HEK293T (cell line): Measurements from ENCODE around the gene ANO6.

ENCODE experiments used
- CTCF ChIA-PET: fragments of 350-600 bp; formaldehyde crosslinking; extraction: SDS; loops from one replicate; lab custom pipeline; 2021; ENCODE audit warnings: antibody characterized with exemption, inconsistent platforms; lab: Yijun Ruan, JAX
- POLR2A ChIA-PET: fragments of 350-600 bp; formaldehyde crosslinking; extraction: SDS; loops from one replicate; lab custom pipeline; 2020; ENCODE audit warnings: antibody characterized with exemption, inconsistent platforms; lab: Yijun Ruan, JAX
- DNase-seq: peaks from one replicate; pipeline ENCODE4 v3.0.0; 2012; ENCODE audit warnings: mixed read lengths; ENCODE audit errors: extremely low spot score
- ARNT ChIP-seq: fragments of 450-650 bp; IDR thresholded peaks from 2 replicates; pipeline ENCODE4 v1.6.1; 2017; ENCODE audit warnings: mild to moderate bottlenecking
- BHLHE40 ChIP-seq: fragments of 450-650 bp; IDR thresholded peaks from 2 replicates; pipeline ENCODE4 v1.6.1; 2016; ENCODE audit warnings: mild to moderate bottlenecking, moderate library complexity, borderline replicate concordance
- CTBP1 ChIP-seq: fragments of 450-650 bp; IDR thresholded peaks from 2 replicates; pipeline ENCODE4 v1.6.1; 2016; ENCODE audit warnings: borderline replicate concordance
- ELF4 ChIP-seq: fragments of 450-650 bp; IDR thresholded peaks from 2 replicates; pipeline ENCODE4 v1.6.1; 2017; ENCODE audit warnings: antibody characterized with exemption
- FOXA1 ChIP-seq: fragments of 450-650 bp; IDR thresholded peaks from 2 replicates; pipeline ENCODE4 v1.6.1; 2016; ENCODE audit warnings: mild to moderate bottlenecking
- FOXK2 ChIP-seq: fragments of 450-650 bp; IDR thresholded peaks from 2 replicates; pipeline ENCODE4 v1.6.1; 2016; ENCODE audit warnings: mild to moderate bottlenecking
- FOXM1 ChIP-seq: fragments of 450-650 bp; IDR thresholded peaks from 2 replicates; pipeline ENCODE4 v1.6.1; 2017; ENCODE audit warnings: mild to moderate bottlenecking, borderline replicate concordance
- HDGF ChIP-seq: fragments of 450-650 bp; IDR thresholded peaks from 2 replicates; pipeline ENCODE4 v1.6.1; 2017; ENCODE audit warnings: antibody characterized with exemption, borderline replicate concordance
- L3MBTL2 ChIP-seq: fragments of 450-650 bp; conservative IDR thresholded peaks from 2 replicates; pipeline ENCODE4 v1.6.1; 2016; ENCODE audit warnings: mild to moderate bottlenecking
- LEF1 ChIP-seq: fragments of 450-650 bp; IDR thresholded peaks from 2 replicates; pipeline ENCODE4 v1.6.1; 2017; ENCODE audit warnings: mild to moderate bottlenecking, borderline replicate concordance
- NFRKB ChIP-seq: fragments of 450-650 bp; IDR thresholded peaks from 2 replicates; pipeline ENCODE4 v1.6.1; 2016; ENCODE audit warnings: mild to moderate bottlenecking, moderate library complexity
- SP1 ChIP-seq: fragments of 450-650 bp; IDR thresholded peaks from 2 replicates; pipeline ENCODE4 v1.6.1; 2017
- SUZ12 ChIP-seq: fragments of 450-650 bp; IDR thresholded peaks from 2 replicates; pipeline ENCODE4 v1.6.1; 2016; ENCODE audit warnings: mild to moderate bottlenecking
- TARDBP ChIP-seq: fragments of 450-650 bp; IDR thresholded peaks from 2 replicates; pipeline ENCODE4 v1.6.1; 2016
- ZNF384 ChIP-seq: fragments of 450-650 bp; IDR thresholded peaks from 2 replicates; pipeline ENCODE4 v1.6.1; 2016
- TF ChIP-seq, protein P1 (sequence below): fragments of 450-650 bp; IDR thresholded peaks from 2 replicates; pipeline ENCODE4 v1.6.1; 2016

Gene ANO6

DNA sequence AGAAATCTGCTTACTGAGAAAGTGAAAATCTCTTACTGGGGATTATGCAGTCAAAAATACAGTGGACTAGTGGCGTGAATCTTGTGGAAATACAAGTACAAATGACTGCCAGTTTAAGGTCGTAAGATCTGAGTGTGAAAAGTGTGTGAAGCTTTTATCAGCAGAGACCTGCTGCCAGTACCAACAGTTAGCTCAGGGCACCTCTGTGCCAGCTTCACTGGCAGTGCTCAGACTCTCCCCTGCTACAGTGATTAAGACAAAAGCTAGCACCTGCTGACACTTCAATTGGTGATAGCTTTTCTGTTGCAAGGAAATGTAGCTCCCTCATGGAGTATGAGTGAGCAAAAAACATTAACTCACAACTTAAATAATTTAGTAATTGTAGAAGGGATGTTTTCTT lies 185.1 kb downstream of the ANO6 start:
- no peak for DNase-seq
- CTCF ChIA-PET, result no interaction called here
- POLR2A ChIA-PET, result interaction anchor here (0.6 kb wide), 1 partner anchor 38 kb away, joined by 3 read pairs; no protein-coding TSS in a partner anchor
- TF ChIP-seq LEF1, result no peak
- TF ChIP-seq FOXM1, result no peak
- TF ChIP-seq ELF4, result no peak
- TF ChIP-seq FOXK2, result no peak
- TF ChIP-seq SUZ12, result no peak
- no peak for TF ChIP-seq ARNT

DNA sequence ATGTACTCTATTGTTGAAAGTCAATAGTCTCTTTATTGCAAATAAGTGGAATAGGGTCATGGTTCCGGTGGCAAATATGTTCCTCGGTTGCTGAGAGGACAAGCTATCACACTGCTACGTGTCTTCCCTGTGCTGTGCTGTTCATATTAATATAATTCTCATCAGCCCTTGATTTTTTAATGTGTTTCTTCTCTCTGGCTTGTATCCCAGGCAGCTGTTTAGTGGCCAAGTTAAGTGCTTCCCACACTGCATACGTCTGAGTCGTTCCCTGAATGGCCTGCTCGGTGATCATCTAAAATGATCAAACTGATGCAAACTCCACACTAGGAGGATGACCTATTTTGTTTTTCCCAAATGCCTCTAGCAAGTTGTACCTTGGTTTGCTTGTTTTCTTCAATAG lies 186.4 kb downstream of the ANO6 start:
- DNase-seq, result no peak
- CTCF ChIA-PET, result no interaction called here
- POLR2A ChIA-PET, result no interaction called here
- TF ChIP-seq HDGF (no peak), FOXK2 (no peak), CTBP1 (no peak), ARNT (no peak), L3MBTL2 (no peak), ZNF384 (no peak), SUZ12 (no peak), NFRKB (no peak), ELF4 (no peak), TARDBP (no peak), FOXM1 (no peak), FOXA1 (no peak), LEF1 (no peak), BHLHE40 (no peak)
- TF ChIP-seq, protein P1, sequence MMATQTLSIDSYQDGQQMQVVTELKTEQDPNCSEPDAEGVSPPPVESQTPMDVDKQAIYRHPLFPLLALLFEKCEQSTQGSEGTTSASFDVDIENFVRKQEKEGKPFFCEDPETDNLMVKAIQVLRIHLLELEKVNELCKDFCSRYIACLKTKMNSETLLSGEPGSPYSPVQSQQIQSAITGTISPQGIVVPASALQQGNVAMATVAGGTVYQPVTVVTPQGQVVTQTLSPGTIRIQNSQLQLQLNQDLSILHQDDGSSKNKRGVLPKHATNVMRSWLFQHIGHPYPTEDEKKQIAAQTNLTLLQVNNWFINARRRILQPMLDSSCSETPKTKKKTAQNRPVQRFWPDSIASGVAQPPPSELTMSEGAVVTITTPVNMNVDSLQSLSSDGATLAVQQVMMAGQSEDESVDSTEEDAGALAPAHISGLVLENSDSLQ, result no peak

DNA sequence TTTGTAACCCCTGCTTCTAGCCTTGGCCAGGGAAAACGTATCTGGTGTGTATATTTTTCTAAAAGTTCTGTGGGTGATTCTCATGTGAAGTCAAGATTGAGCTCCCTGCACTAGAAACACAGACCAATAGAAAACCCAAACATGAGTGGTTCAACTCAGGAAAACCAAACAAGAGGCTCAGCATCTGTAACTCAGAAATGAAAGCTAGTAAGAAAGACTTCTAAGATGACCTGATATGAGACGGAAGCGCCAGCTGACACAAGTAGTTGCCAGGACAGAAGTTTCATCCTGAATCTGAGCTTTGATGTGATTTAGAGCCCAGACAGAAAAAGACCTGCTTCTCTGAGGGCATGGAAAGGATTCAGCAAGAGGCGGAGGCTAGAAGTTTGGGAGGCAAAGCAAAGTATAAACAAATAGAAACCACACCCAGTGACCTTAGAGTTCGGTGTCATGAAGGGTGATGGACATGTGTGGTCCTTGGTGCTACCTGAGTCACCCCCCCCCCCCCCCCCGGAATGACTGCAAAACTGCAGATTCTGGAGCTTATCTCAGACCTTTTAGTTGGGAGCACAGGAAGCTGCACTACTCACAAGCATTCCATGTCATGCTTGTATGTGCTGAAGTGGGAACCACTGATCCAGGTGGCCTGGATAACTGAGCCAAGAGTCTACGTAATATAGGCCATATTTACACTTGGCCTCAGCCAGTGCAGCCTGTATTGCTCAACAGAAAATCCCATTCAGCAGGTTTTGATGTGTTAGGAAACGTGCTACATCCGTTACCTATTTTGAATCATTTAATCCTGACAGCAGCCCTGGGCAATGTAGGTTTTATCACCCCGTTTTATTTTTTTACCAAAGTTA lies 191.3 kb downstream of the ANO6 start:
- no peak for TF ChIP-seq ARNT
- TF ChIP-seq L3MBTL2, result no peak
- no peak for TF ChIP-seq NFRKB
- TF ChIP-seq, protein P1, result no peak
- no peak for TF ChIP-seq SUZ12
- no peak for TF ChIP-seq SP1
- no peak for TF ChIP-seq FOXK2
- no peak for TF ChIP-seq BHLHE40
- no peak for TF ChIP-seq CTBP1
- no peak for TF ChIP-seq LEF1
- no peak for TF ChIP-seq ZNF384
- TF ChIP-seq FOXA1, result no peak
- TF ChIP-seq TARDBP, result no peak
- TF ChIP-seq FOXM1, result no peak
- TF ChIP-seq HDGF, result no peak
- ChIA-PET CTCF (interaction anchor here (0.6 kb wide), 1 partner anchor 112 kb away, joined by 3 read pairs; no protein-coding TSS in a partner anchor), POLR2A (no interaction called here)
- DNase-seq, result no peak

DNA sequence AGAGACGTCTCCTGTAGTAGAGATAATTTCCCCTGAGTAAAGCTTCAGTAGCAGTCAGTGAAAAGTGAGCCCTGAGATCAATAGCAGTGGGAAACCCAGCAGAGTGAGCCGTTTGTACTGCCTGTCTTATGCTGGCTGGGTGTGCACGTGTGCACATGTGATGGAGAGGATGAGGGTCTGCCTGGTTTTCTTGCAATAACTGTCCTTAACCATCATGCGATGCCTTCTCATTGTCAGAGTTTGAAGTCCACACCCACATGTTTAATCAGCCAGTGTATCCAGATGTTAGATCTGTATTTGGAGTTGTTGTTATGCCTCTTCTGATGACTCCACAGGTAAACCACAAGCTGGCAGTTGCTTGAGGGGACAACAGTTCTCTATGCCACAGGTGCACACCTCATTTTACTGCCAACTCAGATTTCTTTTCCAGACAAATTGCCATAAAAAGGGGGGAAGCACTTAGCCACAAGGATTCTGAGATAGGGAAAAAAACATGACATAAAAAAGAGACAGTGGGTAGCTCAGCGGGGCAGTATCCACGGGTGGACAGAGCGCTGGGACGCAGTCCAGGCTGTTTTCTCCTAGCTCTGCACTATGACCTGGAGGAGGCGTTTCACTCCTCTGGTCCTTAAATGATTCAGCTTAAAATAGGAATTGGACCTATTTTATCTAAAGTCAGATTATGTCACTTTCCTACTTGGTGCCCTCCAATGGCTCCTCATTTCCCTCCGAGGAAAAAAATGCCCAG lies 192.3 kb downstream of the ANO6 start:
- no peak for TF ChIP-seq ZNF384
- TF ChIP-seq ARNT, result no peak
- no peak for TF ChIP-seq CTBP1
- TF ChIP-seq HDGF, result no peak
- TF ChIP-seq FOXA1, result no peak
- TF ChIP-seq SUZ12, result no peak
- TF ChIP-seq BHLHE40, result no peak
- TF ChIP-seq NFRKB, result no peak
- no peak for TF ChIP-seq LEF1
- TF ChIP-seq SP1, result no peak
- TF ChIP-seq L3MBTL2, result no peak
- no peak for TF ChIP-seq ELF4
- no peak for TF ChIP-seq TARDBP
- ChIA-PET CTCF (interaction anchor here (0.6 kb wide), 1 partner anchor 111 kb away, joined by 3 read pairs; no protein-coding TSS in a partner anchor), POLR2A (no interaction called here)
- no peak for DNase-seq

DNA sequence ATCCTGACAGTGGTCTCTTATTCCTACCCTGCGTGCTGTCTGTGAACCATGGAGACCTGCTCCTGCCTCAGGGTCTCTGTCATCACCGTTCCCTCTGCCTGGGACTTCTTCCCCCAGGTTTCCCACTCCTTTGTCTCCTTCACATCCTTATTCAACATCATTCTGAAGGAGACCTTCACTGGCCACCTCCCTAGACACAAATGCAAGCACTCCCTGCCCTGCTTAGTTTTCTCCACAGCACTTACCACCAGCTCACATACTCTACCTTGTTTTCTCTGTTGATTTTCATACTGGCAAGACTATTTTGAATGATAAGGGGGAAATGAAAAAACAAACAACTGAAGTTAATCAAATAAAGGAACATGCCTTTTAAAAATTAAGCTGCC lies 192.8 kb downstream of the ANO6 start:
- TF ChIP-seq FOXA1, result no peak
- no peak for TF ChIP-seq HDGF
- no peak for TF ChIP-seq L3MBTL2
- TF ChIP-seq FOXM1, result no peak
- no peak for TF ChIP-seq LEF1
- no peak for TF ChIP-seq FOXK2
- no peak for TF ChIP-seq SUZ12
- no peak for TF ChIP-seq TARDBP
- no peak for TF ChIP-seq ZNF384
- POLR2A ChIA-PET, result no interaction called here
- no peak for DNase-seq
- CTCF ChIA-PET, result no interaction called here

DNA sequence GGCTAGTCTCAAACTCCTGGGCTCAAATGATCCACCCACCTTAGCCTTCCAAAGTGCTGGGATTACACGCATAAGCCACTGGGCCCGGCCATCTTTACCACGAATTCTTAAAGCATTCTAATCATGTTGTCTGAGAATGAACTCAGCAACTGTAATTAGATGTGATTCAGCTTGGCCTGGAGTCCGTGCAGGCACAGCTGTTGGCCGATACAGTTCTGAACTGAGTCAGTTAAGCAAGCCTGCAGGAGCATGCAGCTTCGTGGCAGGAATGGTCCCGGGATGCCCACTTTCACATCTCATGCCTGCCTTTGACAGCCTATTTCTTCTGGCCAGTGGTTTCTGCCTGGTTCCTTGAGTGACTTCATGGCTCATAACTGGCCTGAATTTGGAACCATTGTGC lies 194.1 kb downstream of the ANO6 start:
- CTCF ChIA-PET, result no interaction called here
- DNase-seq, result no peak
- POLR2A ChIA-PET, result no interaction called here
- TF ChIP-seq SP1 (no peak), BHLHE40 (no peak), HDGF (no peak), ELF4 (no peak), TARDBP (no peak), ARNT (no peak), ZNF384 (no peak), CTBP1 (no peak), FOXM1 (no peak), SUZ12 (no peak), NFRKB (no peak), L3MBTL2 (no peak)
- TF ChIP-seq, protein P1, result no peak
